Spleen (tissue), 11 donors: ENCODE data around the gene AOX1. TPM values are rescaled to one million over a fixed set of nuclear protein-coding genes. Genes with fewer than 3 reads are reported as not detected.

Source experiments
- DNase-seq: peaks from one replicate; pipeline ENCODE4 v3.0.0-alpha.2; 2020
- H3K27ac ChIP-seq, 8 donors: fragments of 200-600 bp; sonication (generic) in 7 of 8; 1 replicate in 4 of 8; 2 replicates in 4 of 8; pipeline versions ENCODE4 v1.5.0 to v1.8.0; 2016 to 2021; ENCODE audit warnings: inconsistent platforms in 4 of 8, mild to moderate bottlenecking in 4 of 8, moderate library complexity in 1 of 8
- H3K27me3 ChIP-seq, 7 donors: fragments of 200-600 bp; sonication (generic) in 6 of 7; replicated peaks in 1 of 7; 1 replicate in 4 of 7; 2 replicates in 3 of 7; pipeline versions ENCODE4 v1.5.0 to v1.8.0; 2016 to 2021; ENCODE audit warnings: inconsistent platforms in 3 of 7, mild to moderate bottlenecking in 1 of 7
- H3K36me3 ChIP-seq, 6 donors: fragments of 200-600 bp; sonication (generic) in 5 of 6; 1 replicate in 4 of 6; 2 replicates in 2 of 6; pipeline versions ENCODE4 v1.5.0 to v1.8.0; 2016 to 2021; ENCODE audit warnings: inconsistent platforms in 2 of 6
- H3K4me1 ChIP-seq, 6 donors: fragments of 200-600 bp; sonication (generic) in 5 of 6; 1 replicate in 3 of 6; 2 replicates in 3 of 6; pipeline versions ENCODE4 v1.5.0 to v1.8.0; 2016 to 2021; ENCODE audit warnings: inconsistent platforms in 3 of 6
- H3K4me3 ChIP-seq, 8 donors: fragments of 200-600 bp; sonication (generic) in 7 of 8; 1 replicate in 4 of 8; 2 replicates in 4 of 8; pipeline versions ENCODE4 v1.5.0 to v1.8.0; 2016 to 2021; ENCODE audit warnings: inconsistent platforms in 4 of 8, mild to moderate bottlenecking in 4 of 8, moderate library complexity in 2 of 8
- H3K9me3 ChIP-seq, 8 donors: fragments of 200-600 bp; sonication (generic) in 7 of 8; 1 replicate in 4 of 8; 2 replicates in 4 of 8; pipeline versions ENCODE4 v1.5.0 to v1.8.0; 2016 to 2021; ENCODE audit warnings: inconsistent platforms in 4 of 8
- POLR2A ChIP-seq, 3 donors: fragments of 450-650 bp; IDR thresholded peaks; one replicate each; pipeline ENCODE4 v1.5.1; 2017; ENCODE audit warnings: antibody characterized with exemption in 3 of 3, mild to moderate bottlenecking in 1 of 3
- POLR2AphosphoS5 ChIP-seq, 3 donors: sonication (generic); formaldehyde crosslinking; IDR thresholded peaks; one replicate each; pipeline ENCODE4 v1.5.1; 2017; ENCODE audit warnings: antibody characterized with exemption in 3 of 3
- WGBS, 5 donors: extraction: QIAGEN DNeasy Blood & Tissue Kit in 3 of 5; methylation state at CpG; one replicate each; pipeline versions ENCODE4 v1.1.5 to v1.1.7; 2013 to 2018; 5-methylcytosine and 5-hydroxymethylcytosine counted together
- intact Hi-C: fragments of 100-400 bp; cut with DNase I; formaldehyde crosslinking; loops from one replicate; pipeline ENCODE4 v1.15.0; 2023; ENCODE audit warnings: low total_unique reads
- polyA plus RNA-seq, 3 donors: library from polyadenylated mRNA; stranded (reverse); fragments of 200-250 nt; gene quantifications; one replicate each; pipeline ENCODE4 v1.2.1, GENCODE V29; 2013
- total RNA-seq, 7 donors: library from RNA; depleted of rRNA in 3 of 7; stranded (reverse); fragments of >200 nt in 3 of 7; fragmentation: NEBNext Ultra II Directional in 4 of 7; extraction: Animal tissue kit (Norgen Biotek cat#: 25700) in 4 of 7; gene quantifications; one replicate each; pipeline versions ENCODE4 v1.1.0 to v1.2.1, GENCODE V29; 2016 to 2021
- TF ChIP-seq, protein P1 (sequence below), 11 experiments: fragments of 200-600 bp in 7 of 11; fragments of 450-650 bp in 4 of 11; sonication (generic) in 4 of 11; IDR thresholded peaks in 8 of 11; conservative IDR thresholded peaks in 3 of 11; 1 replicate in 7 of 11; 2 replicates in 4 of 11; pipeline versions ENCODE4 v1.4.0 to v1.8.0; 2016 to 2021; ENCODE audit warnings: antibody characterized with exemption in 11 of 11, inconsistent platforms in 4 of 11, mild to moderate bottlenecking in 1 of 11
- donor health status: healthy with polysubstance abuse.
- donor health status: DM: no; HTN: no; CAD: no; lungs with moderate emphysema.
- donor health status: DM: no; HTN: no; CAD: no.
- donor health status: Bipolar disorder and iron deficiency.
- donor health status: healthy.
- donor health status: DM: no; HTN: no; CAD: no.
- donor health status: DM: yes; HTN: yes; CAD: no.

Gene AOX1
- total and polyA plus RNA-seq, 10 donors = 1.3 to 14.6 (median 5.8) TPM

GRCh38 chr2:200595913-200596312 lies 10.1 kb downstream of the AOX1 start:
- no peak overlapping the region for H3K27ac ChIP-seq
- no peak overlapping the region for H3K4me3 ChIP-seq
- no peaks in the 10 kb centered on the region for H3K36me3 ChIP-seq
- H3K9me3 ChIP-seq = no peaks in the 10 kb centered on the region
- TF ChIP-seq, protein P1, sequence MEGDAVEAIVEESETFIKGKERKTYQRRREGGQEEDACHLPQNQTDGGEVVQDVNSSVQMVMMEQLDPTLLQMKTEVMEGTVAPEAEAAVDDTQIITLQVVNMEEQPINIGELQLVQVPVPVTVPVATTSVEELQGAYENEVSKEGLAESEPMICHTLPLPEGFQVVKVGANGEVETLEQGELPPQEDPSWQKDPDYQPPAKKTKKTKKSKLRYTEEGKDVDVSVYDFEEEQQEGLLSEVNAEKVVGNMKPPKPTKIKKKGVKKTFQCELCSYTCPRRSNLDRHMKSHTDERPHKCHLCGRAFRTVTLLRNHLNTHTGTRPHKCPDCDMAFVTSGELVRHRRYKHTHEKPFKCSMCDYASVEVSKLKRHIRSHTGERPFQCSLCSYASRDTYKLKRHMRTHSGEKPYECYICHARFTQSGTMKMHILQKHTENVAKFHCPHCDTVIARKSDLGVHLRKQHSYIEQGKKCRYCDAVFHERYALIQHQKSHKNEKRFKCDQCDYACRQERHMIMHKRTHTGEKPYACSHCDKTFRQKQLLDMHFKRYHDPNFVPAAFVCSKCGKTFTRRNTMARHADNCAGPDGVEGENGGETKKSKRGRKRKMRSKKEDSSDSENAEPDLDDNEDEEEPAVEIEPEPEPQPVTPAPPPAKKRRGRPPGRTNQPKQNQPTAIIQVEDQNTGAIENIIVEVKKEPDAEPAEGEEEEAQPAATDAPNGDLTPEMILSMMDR (IDR thresholded peaks at IDR 0.05 in 8 of 11, conservative IDR thresholded peaks at IDR 0.05 in 3 of 11) = no peak
- TF ChIP-seq POLR2A (IDR thresholded peaks at IDR 0.05) (no peak), POLR2AphosphoS5 (IDR thresholded peaks at IDR 0.05) (no peak)
- intact Hi-C loops = no loop called here
- peaks cover 0 to 3% (median 0%) of the 10 kb centered on the region in 7 donors for H3K27me3 ChIP-seq
- DNase-seq = no peak
- 52 to 86% (median 82%) methylated on average over 2 to 3 of the region's 3 CpGs for WGBS, 5 donors
- no peaks in the 10 kb centered on the region for H3K4me1 ChIP-seq

GRCh38 chr2:200596774-200597570 lies 11.2 kb downstream of the AOX1 start:
- Histone ChIP-seq H3K9me3 (no peaks in the 10 kb centered on the region), H3K4me3 (no peak overlapping the region), H3K4me1 (no peaks in the 10 kb centered on the region), H3K27me3 (peaks cover 0 to 3% (median 0%) of the 10 kb centered on the region in 7 donors), H3K27ac (no peak overlapping the region), H3K36me3 (no peaks in the 10 kb centered on the region)
- TF ChIP-seq POLR2AphosphoS5 (IDR thresholded peaks at IDR 0.05) (no peak), POLR2A (IDR thresholded peaks at IDR 0.05) (no peak)
- TF ChIP-seq, protein P1 (IDR thresholded peaks at IDR 0.05 in 8 of 11, conservative IDR thresholded peaks at IDR 0.05 in 3 of 11) = no peak
- 83 to 94% (median 88%) methylated on average over 5 of the region's 5 CpGs for WGBS, 5 donors
- intact Hi-C loops = no loop called here
- DNase-seq = no peak

DNA sequence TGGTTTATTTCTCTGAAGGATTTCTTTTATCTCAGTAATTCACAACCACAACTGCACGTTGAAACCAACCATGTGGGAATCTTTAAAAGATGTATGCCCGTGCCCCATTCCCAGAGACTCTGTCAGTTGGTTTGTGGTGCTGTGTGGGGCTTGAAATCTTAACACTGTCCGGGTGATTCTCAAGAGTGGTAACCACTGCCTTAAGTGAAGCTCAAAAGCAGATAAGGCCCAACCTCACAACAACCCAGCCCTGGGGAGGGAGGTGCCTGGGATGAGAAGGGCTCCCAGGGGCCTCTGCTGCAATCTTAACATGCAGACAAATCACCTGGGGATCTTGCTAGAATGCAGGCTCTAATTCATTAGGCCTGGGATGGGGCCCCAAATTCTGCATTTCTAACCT lies 13.4 kb downstream of the AOX1 start:
- 73 to 90% (median 83%) methylated on average over 3 of the region's 3 CpGs for WGBS, 5 donors
- Histone ChIP-seq H3K27me3 (no peaks in the 10 kb centered on the region), H3K4me1 (no peaks in the 10 kb centered on the region), H3K9me3 (no peaks in the 10 kb centered on the region), H3K36me3 (no peaks in the 10 kb centered on the region), H3K27ac (no peak overlapping the region), H3K4me3 (no peak overlapping the region)
- TF ChIP-seq, protein P1 (IDR thresholded peaks at IDR 0.05 in 8 of 11, conservative IDR thresholded peaks at IDR 0.05 in 3 of 11) = no peak
- TF ChIP-seq POLR2AphosphoS5 (IDR thresholded peaks at IDR 0.05) (no peak), POLR2A (IDR thresholded peaks at IDR 0.05) (no peak)
- DNase-seq = no peak
- intact Hi-C loops = no loop called here

DNA sequence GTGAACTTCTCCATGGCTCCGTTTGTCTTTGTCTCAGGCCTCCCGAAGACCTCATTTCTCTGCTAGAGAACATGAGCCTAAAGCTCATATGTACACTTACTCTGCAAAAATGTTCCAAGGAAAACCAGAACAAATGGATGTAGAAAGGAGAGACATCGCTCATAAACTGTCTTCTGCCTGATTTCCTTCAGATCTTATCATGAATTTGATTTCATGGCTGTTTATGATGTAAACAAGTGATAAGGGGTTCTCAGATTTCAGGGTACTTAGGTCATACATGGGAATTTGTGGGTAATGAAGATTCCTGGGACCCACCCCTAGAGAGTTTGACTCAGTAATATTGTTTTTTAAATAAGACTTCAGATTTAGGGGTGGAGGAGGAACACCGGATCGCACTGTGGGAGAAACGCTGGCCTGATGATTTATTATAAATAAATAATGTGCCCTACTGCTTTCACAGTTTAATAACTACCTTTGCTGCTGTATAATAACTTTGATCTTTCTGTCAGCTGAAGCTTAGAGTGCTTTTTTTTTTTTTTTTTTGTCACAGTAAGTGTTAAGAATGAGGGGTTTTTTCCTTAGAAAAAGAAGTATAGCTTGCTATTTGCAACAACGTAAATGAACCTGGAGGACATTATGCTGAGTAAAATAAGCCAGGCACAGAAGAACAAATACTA lies 14.9 kb downstream of the AOX1 start:
- H3K27me3 ChIP-seq = no peaks in the 10 kb centered on the region
- H3K36me3 ChIP-seq = no peaks in the 10 kb centered on the region
- no peak overlapping the region for H3K27ac ChIP-seq
- H3K4me1 ChIP-seq = no peaks in the 10 kb centered on the region
- H3K4me3 ChIP-seq = no peak overlapping the region
- no peak for DNase-seq
- TF ChIP-seq, protein P1 (IDR thresholded peaks at IDR 0.05 in 8 of 11, conservative IDR thresholded peaks at IDR 0.05 in 3 of 11) = no peak
- no peak for TF ChIP-seq POLR2AphosphoS5 (IDR thresholded peaks at IDR 0.05)
- intact Hi-C loops = no loop called here
- H3K9me3 ChIP-seq = no peaks in the 10 kb centered on the region
- 83 to 92% (median 86%) methylated on average over 7 of the region's 7 CpGs for WGBS, 5 donors
